Measurements from ENCODE around the gene DLG5.

The DLG5 gene

GRCh38 chr10:77926566-77927401, at the start of gene DLG5:
TSS of gene DLG5 (minus strand) at chr10:77926755. CDS start at chr10:77926520, 235 bp downstream.
- CTCF ChIA-PET, result interaction anchor here (0.8 to 2.3 kb wide), 3 partner anchors 10 to 80 kb away, joined by 3 to 6 read pairs (median 5); no protein-coding TSS in a partner anchor
- TF ChIP-seq CTCF (IDR thresholded peaks at IDR 0.05; ENCODE audit: insufficient read depth, low read length, missing control alignments), result no peak
- H3K4me3 ChIP-seq (ENCODE audit: low read depth, low read length), result peak within 1 kb of the TSS; percentile 80
- DNase-seq (ENCODE audit: low read depth, low spot score), result no peak
- POLR2A ChIA-PET, result interaction anchor here (0.7 to 1.5 kb wide), 5 partner anchors 12 to 57 kb away, joined by 3 to 7 read pairs (median 3); no protein-coding TSS in a partner anchor

GRCh38 chr10:77975086-77975666, 48.6 kb upstream of the DLG5 start:
- ChIA-PET POLR2A (no interaction called here), CTCF (interaction anchor here (0.7 to 4.4 kb wide), 13 partner anchors 8 to 143 kb away, joined by 3 to 37 read pairs (median 5); no protein-coding TSS in a partner anchor)
- no peak for DNase-seq (ENCODE audit: low read depth, low spot score)
- H3K4me3 ChIP-seq (ENCODE audit: low read depth, low read length), result no peak overlapping the region
- no peak for TF ChIP-seq CTCF (IDR thresholded peaks at IDR 0.05; ENCODE audit: insufficient read depth, low read length, missing control alignments)

GRCh38 chr10:77974396-77975074, 48.0 kb upstream of the DLG5 start:
- no peak for DNase-seq (ENCODE audit: low read depth, low spot score)
- ChIA-PET POLR2A (no interaction called here), CTCF (interaction anchor here (0.6 to 4.4 kb wide), 16 partner anchors 8 to 256 kb away, joined by 3 to 37 read pairs (median 4); no protein-coding TSS in a partner anchor)
- TF ChIP-seq CTCF (IDR thresholded peaks at IDR 0.05; ENCODE audit: insufficient read depth, low read length, missing control alignments), result peak; percentile 46
- H3K4me3 ChIP-seq (ENCODE audit: low read depth, low read length), result no peak overlapping the region

GRCh38 chr10:77973276-77973675, 46.7 kb upstream of the DLG5 start:
- DNase-seq (ENCODE audit: low read depth, low spot score), result no peak
- TF ChIP-seq CTCF (IDR thresholded peaks at IDR 0.05; ENCODE audit: insufficient read depth, low read length, missing control alignments), result no peak
- no peak overlapping the region for H3K4me3 ChIP-seq (ENCODE audit: low read depth, low read length)
- ChIA-PET POLR2A (interaction anchor here (0.7 kb wide), 1 partner anchor 18 kb away, joined by 3 read pairs; no protein-coding TSS in a partner anchor), CTCF (interaction anchor here (0.6 to 4.4 kb wide), 6 partner anchors 10 to 148 kb away, joined by 3 to 37 read pairs (median 4); no protein-coding TSS in a partner anchor)

GRCh38 chr10:77972148-77972547, 45.6 kb upstream of the DLG5 start:
- CTCF ChIA-PET, result interaction anchor here (4.4 kb wide), 1 partner anchor 125 kb away, joined by 37 read pairs; no protein-coding TSS in a partner anchor
- DNase-seq (ENCODE audit: low read depth, low spot score), result no peak
- POLR2A ChIA-PET, result interaction anchor here (1.1 to 1.3 kb wide), 2 partner anchors 12 to 186 kb away, joined by 4 to 5 read pairs; no protein-coding TSS in a partner anchor
- H3K4me3 ChIP-seq (ENCODE audit: low read depth, low read length), result no peak overlapping the region
- TF ChIP-seq CTCF (IDR thresholded peaks at IDR 0.05; ENCODE audit: insufficient read depth, low read length, missing control alignments), result no peak
